ENCODE data around the gene TACC3. TPM values are rescaled to one million over a fixed set of nuclear protein-coding genes. Genes with fewer than 3 reads are reported as not detected.

TACC3 gene
- total RNA-seq, 1 experiment from 2014 or later: 106 TPM

GRCh38 chr4:1756079-1756478, 34.8 kb downstream of the TACC3 start:
- Histone ChIP-seq H3K36me3 (ENCODE audit: control insufficient read depth, insufficient read depth, low read length) (no peaks in the 10 kb centered on the region), H3K27ac (ENCODE audit: low read length) (no peak overlapping the region), H3K9me3 (ENCODE audit: control insufficient read depth, insufficient read depth, low read depth, low read length) (no peaks in the 10 kb centered on the region), H3K27me3 (ENCODE audit: control insufficient read depth, insufficient read depth, low read length) (no peaks in the 10 kb centered on the region), H3K4me1 (ENCODE audit: control insufficient read depth, insufficient read depth, low read length) (no peaks in the 10 kb centered on the region; the same call in none of the 2 replicates), H3K4me3 (ENCODE audit: low read depth in 2 of 2, low read length in 2 of 2) (no peak overlapping the region)
- TF ChIP-seq TCF7L2 (IDR thresholded peaks at IDR 0.05; ENCODE audit: low read depth, low read length): no peak
- in situ Hi-C loops (cut with HindIII; ENCODE audit: low pct_unique_long_range_greater_than_20kb, low sequenced_read_pairs): no loop called here
- ChIA-PET POLR2A (no interaction called here), CTCF (no interaction called here)
- BruUV-seq (replicated peaks): no TSS peak
- DNase-seq (ENCODE audit: low read depth, low spot score) (no peak), ATAC-seq (no peak)
- intact Hi-C loops (cut with micrococcal nuclease; ENCODE audit: unreplicated experiment): no loop called here

GRCh38 chr4:1756893-1757779, 35.8 kb downstream of the TACC3 start:
- in situ Hi-C loops (cut with HindIII; ENCODE audit: low pct_unique_long_range_greater_than_20kb, low sequenced_read_pairs) (no loop called here), intact Hi-C loops (cut with micrococcal nuclease; ENCODE audit: unreplicated experiment) (no loop called here)
- no peak for TF ChIP-seq REST (IDR thresholded peaks at IDR 0.05; ENCODE audit: insufficient read depth in 1 of 2, low read depth in 2 of 2, low read length in 1 of 2)
- no peak for TF ChIP-seq POLR2AphosphoS5 (IDR thresholded peaks at IDR 0.05; ENCODE audit: low read depth, low read length)
- no peak for TF ChIP-seq CTCF (IDR thresholded peaks at IDR 0.05)
- no peak for TF ChIP-seq SIN3A (IDR thresholded peaks at IDR 0.05; ENCODE audit: borderline replicate concordance, insufficient read depth, low read depth, low read length)
- no peak for TF ChIP-seq TCF7L2 (IDR thresholded peaks at IDR 0.05; ENCODE audit: low read depth, low read length)
- H3K36me3 ChIP-seq (ENCODE audit: control insufficient read depth, insufficient read depth, low read length): no peaks in the 10 kb centered on the region
- no peak for DNase-seq (ENCODE audit: low read depth, low spot score)
- no peaks in the 10 kb centered on the region; the same call in none of the 2 replicates for H3K4me1 ChIP-seq (ENCODE audit: control insufficient read depth, insufficient read depth, low read length)
- no peaks in the 10 kb centered on the region for H3K27me3 ChIP-seq (ENCODE audit: control insufficient read depth, insufficient read depth, low read length)
- no peaks in the 10 kb centered on the region for H3K9me3 ChIP-seq (ENCODE audit: control insufficient read depth, insufficient read depth, low read depth, low read length)
- no TSS peak for BruUV-seq (replicated peaks)
- CTCF ChIA-PET: no interaction called here
- POLR2A ChIA-PET: no interaction called here
- no peak for ATAC-seq
- no peak overlapping the region for H3K4me3 ChIP-seq (ENCODE audit: low read depth in 2 of 2, low read length in 2 of 2)
- no peak overlapping the region for H3K27ac ChIP-seq (ENCODE audit: low read length)

- in situ Hi-C loops (cut with HindIII; ENCODE audit: low pct_unique_long_range_greater_than_20kb, low sequenced_read_pairs): no loop called here
- TF ChIP-seq REST (IDR thresholded peaks at IDR 0.05; ENCODE audit: insufficient read depth in 1 of 2, low read depth in 2 of 2, low read length in 1 of 2) (no peak), CTCF (IDR thresholded peaks at IDR 0.05) (no peak), TCF7L2 (IDR thresholded peaks at IDR 0.05; ENCODE audit: low read depth, low read length) (no peak), POLR2AphosphoS5 (IDR thresholded peaks at IDR 0.05; ENCODE audit: low read depth, low read length) (no peak), SIN3A (IDR thresholded peaks at IDR 0.05; ENCODE audit: borderline replicate concordance, insufficient read depth, low read depth, low read length) (no peak)
- CTCF ChIA-PET: no interaction called here
- POLR2A ChIA-PET: no interaction called here
- intact Hi-C loops (cut with micrococcal nuclease; ENCODE audit: unreplicated experiment): no loop called here
- Histone ChIP-seq H3K36me3 (ENCODE audit: control insufficient read depth, insufficient read depth, low read length) (no peaks in the 10 kb centered on the region), H3K27me3 (ENCODE audit: control insufficient read depth, insufficient read depth, low read length) (no peaks in the 10 kb centered on the region), H3K4me1 (ENCODE audit: control insufficient read depth, insufficient read depth, low read length) (no peaks in the 10 kb centered on the region; the same call in none of the 2 replicates), H3K27ac (ENCODE audit: low read length) (no peak overlapping the region), H3K9me3 (ENCODE audit: control insufficient read depth, insufficient read depth, low read depth, low read length) (no peaks in the 10 kb centered on the region), H3K4me3 (ENCODE audit: low read depth in 2 of 2, low read length in 2 of 2) (no peak overlapping the region)
- DNase-seq (ENCODE audit: low read depth, low spot score) (no peak), ATAC-seq (no peak)
- no TSS peak for BruUV-seq (replicated peaks)
These were observed 36.5 kb downstream of the TACC3 start for GRCh38 chr4:1757836-1758235.

All from Panc1 (cell line).